ENCODE results near the gene DUSP10.

The DUSP10 gene

GRCh38 chr1:221741703-221742554, at the start of gene DUSP10:
Gene DUSP10 (minus strand): TSS chr1:221742089. CDS start chr1:221739744, 2,345 bp downstream.
- DNase-seq, result peak; percentile 98

GRCh38 chr1:221788466-221788865, 46.6 kb upstream of the DUSP10 start:
- no peak for DNase-seq

GRCh38 chr1:221786647-221787046, 44.8 kb upstream of the DUSP10 start:
- DNase-seq, result no peak

DNA sequence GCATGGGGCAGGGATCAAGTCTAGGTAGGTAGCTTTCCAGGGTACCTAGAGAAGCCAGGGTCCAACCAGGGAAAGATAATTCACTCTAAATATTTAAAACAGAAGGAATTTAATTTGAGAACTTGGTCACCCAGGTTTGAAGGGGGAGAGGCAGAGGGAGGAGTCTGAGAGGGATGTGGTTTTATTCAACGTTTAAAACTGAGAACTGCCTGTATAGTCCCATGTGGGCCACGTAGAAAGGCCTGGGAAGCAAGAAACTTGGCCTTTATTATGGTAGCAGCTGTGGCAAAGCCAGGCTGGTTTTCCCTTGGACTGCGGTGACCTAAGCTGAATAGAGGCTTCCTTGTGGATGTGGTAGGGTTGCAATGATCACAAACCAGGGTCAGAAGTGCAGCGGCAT, 42.0 kb upstream of the DUSP10 start:
- DNase-seq, result no peak

DNA sequence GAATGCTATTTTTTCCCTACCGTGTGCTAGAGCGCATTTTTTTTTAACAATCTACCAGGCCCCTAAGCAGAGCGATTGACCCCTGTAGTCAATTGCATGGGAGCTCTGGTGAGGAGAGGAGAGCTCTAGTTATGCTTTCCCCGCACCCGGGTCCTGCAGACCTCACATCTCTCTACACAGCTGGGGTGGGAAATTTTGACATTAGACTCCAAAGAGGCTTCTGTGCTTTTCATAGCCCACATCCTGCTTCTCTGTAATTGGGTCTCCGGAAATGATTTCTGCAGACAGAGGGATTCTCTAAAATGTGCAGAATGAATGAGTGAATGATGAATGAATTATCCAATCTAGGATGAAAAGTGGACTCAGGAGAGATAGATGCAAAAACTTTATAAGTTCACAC, 41.5 kb upstream of the DUSP10 start:
- DNase-seq, result no peak

- DNase-seq, result no peak
Observed at GRCh38 chr1:221782970-221783369, 41.1 kb upstream of the DUSP10 start.

DNA sequence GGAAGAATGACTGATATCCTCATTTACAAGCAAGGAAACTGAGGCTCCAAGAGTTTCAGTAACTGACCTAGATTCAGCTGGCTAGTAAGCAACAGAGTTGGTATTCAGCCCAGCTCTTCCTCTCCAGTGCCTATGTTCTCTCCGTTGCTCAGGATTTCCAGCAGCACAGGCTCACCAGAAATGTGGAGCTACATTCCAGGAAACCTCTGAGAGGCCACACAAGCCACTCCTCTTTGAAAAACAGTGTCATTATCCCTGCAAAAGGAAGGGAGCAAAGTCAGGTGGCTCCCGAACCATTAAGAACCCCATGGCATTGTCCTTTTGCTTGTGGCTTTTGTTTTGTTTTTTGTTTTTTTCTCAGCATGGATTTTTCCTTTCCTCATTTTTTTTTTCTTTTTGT, 40.6 kb upstream of the DUSP10 start:
- DNase-seq, result no peak

DNA sequence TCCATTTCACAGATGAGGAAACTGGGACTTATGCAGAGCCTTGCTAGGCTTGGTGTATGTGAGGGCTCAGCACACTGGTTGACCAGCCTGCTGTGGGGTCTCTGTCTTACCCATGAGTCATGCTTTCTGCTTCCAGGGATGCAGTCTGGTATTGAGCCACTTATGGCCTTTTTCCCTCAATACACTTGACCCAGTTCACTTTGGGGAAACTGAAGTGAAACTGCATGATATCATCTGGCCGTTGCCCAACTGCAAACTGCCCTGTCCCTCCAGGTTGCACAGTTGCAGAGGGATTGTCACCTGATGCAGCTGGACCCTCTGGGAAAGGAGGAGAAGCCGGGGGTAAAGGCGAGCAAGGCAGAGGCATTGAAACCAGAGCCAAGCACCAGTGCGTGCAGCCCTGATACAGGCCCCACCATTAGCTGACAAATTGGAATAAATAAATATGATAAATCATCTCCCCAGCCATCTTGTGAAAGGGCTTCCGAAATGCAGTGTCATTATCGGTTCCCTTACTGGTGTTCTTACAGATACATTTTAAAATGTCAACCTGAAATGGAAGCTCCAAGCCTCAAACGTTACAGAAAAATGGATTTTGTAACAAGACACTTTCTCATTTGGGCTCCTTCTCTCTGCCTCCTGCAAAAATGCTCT, 39.3 kb upstream of the DUSP10 start:
- no peak for DNase-seq

GRCh38 chr1:221780175-221780574, 38.3 kb upstream of the DUSP10 start:
- DNase-seq, result no peak

- DNase-seq, result no peak
Observed at GRCh38 chr1:221779771-221780170, 37.9 kb upstream of the DUSP10 start.

DNA sequence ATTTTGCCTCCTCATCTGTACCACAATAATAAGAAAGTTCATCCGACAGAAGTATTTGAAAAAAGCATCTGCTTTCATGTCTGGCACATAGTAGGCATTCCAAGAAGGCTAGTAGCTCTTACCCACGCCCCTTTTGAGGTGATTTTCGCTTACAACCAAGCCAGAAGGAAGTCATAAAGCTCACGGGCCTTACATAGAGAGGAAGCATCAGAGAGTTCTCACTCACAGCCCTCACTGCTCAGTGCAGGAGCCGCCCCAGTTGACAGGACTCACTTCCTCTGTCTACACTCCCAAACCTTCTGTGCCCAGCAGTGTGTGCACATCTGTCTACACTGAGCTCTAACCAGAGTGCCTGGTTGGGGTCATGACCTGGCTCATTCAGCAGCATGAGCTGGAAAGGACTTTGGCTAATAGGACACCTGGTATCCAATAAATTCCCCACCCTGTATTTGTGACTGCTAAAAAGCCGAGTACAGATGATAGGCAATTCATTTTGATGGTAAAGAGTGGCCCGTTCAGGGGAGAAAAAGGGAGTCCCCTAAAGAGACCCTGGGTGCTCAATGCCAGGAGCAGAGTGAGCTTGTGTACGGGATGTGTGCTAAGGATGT, 36.8 kb upstream of the DUSP10 start:
- DNase-seq, result no peak

DNA sequence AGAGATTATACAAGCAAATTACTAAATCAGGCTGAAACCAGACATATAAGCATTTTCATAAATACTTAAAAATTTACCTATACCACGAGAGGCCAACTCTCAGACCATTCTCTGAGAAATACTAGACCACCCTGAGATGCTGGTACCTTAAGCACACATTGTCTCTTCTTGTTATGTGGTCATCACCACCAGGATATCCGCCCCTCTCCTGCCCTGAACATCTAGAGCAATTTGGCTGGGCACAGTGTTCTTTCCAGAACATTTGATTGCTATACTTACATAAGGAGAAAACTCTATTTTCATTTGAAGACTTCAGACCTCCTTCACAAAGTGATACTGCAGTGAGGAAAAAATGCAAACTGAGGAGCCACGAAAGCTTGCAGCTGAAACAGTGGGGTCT, 36.2 kb upstream of the DUSP10 start:
- no peak for DNase-seq

- no peak for DNase-seq
Observed at GRCh38 chr1:221777431-221778072, 35.7 kb upstream of the DUSP10 start.

GRCh38 chr1:221776495-221777301, 34.8 kb upstream of the DUSP10 start:
- no peak for DNase-seq

- DNase-seq, result no peak
Observed at GRCh38 chr1:221775206-221775605, 33.3 kb upstream of the DUSP10 start.

- no peak for DNase-seq
Observed at GRCh38 chr1:221774054-221774842, 32.4 kb upstream of the DUSP10 start.

DNA sequence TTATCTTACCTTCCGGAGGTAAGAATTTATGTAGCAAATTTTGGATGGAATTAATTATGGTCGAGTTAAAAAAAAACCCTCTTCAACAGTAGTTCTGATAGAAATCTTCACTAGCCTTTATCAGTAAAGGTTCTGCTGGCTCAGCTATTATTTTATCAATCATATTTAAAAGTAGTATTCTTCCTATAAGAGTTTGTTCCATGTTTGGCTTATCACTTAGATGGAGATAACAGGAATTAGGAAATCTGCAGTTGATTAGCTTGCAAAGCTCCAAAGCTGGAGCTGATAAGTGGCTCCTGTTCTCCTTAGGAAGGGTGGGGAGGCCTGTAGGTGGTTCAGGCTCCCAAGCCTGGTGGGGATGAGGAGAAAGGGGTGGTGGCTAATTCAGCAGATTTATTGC, 31.5 kb upstream of the DUSP10 start:
- DNase-seq, result no peak

DNA sequence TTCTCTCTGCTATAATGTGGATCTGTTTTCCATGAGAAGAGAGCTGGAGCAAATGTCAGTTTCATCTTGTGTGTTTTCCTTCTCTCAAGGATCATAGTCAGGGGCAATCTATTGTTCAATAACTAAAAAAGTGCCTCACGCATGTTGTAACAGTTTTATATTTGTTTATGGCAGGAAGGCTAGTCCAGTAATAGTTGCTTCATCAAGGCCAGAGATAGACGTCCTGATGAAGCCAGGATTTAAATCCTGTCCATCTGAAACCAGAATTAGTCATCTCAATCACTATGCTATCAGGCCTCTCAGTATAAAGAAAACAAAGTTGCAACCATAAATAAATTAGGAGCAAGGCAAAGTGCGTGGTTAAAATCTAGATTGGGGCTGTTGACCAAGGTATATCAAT, 30.2 kb upstream of the DUSP10 start:
- no peak for DNase-seq

DNA sequence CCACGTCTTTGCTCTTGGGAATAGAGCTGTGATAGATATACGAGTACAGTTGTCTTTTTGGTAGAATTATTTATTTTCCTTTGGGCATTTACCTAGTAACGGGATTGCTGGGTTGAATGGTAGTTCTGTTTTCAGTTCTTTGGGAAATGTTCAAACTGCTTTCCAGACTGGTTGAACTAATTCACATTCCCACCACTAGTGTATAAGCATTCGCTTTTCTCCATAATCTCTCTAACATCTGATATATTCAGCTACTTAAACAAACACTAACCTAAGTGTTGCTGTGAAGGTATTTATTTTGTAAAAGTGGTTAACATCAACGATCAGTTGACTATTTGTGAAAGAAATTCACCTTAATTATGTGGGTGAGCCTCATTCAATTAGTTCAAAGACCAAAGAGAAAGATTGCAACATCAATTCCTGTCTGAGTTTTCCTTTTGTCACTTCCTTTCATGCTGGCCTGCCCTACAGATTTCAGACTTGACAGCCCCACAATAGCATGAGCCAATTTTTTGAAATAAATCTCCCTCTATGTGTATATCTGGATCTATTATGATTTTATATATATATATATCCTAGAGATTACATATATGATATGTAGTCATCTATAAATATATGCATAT, 26.7 kb upstream of the DUSP10 start:
- DNase-seq, result no peak

DNA sequence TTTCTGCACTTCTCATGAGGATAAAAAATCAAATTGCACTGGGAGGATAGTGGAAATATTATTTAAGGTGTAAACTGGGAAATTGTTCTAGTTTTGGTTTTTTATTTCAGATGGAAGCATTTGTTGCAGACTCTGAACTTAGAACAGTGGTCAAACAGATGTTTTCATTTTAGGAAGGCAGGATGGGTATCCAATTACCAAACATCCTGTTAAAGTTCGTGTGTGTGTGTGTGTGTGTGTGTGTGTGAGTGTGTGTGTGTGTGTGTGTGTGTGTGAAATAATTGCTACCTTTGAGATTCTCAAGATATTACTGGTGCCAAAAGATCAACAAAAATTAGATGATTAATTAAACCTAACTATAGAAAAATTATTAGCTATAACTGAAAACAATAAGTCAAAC, 24.3 kb upstream of the DUSP10 start:
- DNase-seq, result no peak

GRCh38 chr1:221765527-221765926, 23.6 kb upstream of the DUSP10 start:
- DNase-seq, result no peak
